Lung (tissue), 12 donors: ENCODE data around the gene MARK3. TPM values are rescaled to one million over a fixed set of nuclear protein-coding genes. Genes with fewer than 3 reads are reported as not detected.

ENCODE experiments used
- ATAC-seq: fragments of 200-7000 bp; cut with Tn5 transposase; one replicate; pipeline ENCODE4 v1.9.1; 2020; ENCODE audit warnings: moderate number of reproducible peaks; ENCODE audit not compliant: insufficient read depth, low FRiP score
- DNase-seq, 3 donors: peaks; one replicate each; pipeline ENCODE4 v3.0.0-alpha.2; 2013 to 2017
- H3K27ac ChIP-seq, 2 donors: one replicate each; pipeline ENCODE4 v1.5.1; 2013; ENCODE audit warnings: mild to moderate bottlenecking in 2 of 2, moderate library complexity in 2 of 2, control low read depth in 1 of 2, inconsistent platforms in 1 of 2, low read depth in 1 of 2, low read length in 1 of 2
- H3K27me3 ChIP-seq, 3 donors: one replicate each; pipeline ENCODE4 v1.5.1; 2013; ENCODE audit warnings: low read length in 2 of 3; ENCODE audit not compliant: control insufficient read depth in 3 of 3, insufficient read depth in 3 of 3
- H3K36me3 ChIP-seq, 4 donors: one replicate each; pipeline ENCODE4 v1.5.1; 2013; ENCODE audit warnings: low read length in 4 of 4, mild to moderate bottlenecking in 1 of 4, moderate library complexity in 1 of 4; ENCODE audit not compliant: control insufficient read depth in 4 of 4, insufficient read depth in 4 of 4
- H3K4me1 ChIP-seq, 5 donors: one replicate each; pipeline ENCODE4 v1.5.1; 2013; ENCODE audit warnings: low read length in 5 of 5, mild to moderate bottlenecking in 2 of 5, moderate library complexity in 1 of 5; ENCODE audit not compliant: control insufficient read depth in 5 of 5, insufficient read depth in 5 of 5
- H3K4me3 ChIP-seq: one replicate; pipeline ENCODE4 v1.5.1; 2013; ENCODE audit warnings: mild to moderate bottlenecking, control low read depth, moderate library complexity
- H3K9ac ChIP-seq, 2 donors: one replicate each; pipeline ENCODE4 v1.5.1; 2013; ENCODE audit warnings: low read length in 2 of 2, control low read depth in 1 of 2; ENCODE audit not compliant: insufficient read depth in 1 of 2
- H3K9me3 ChIP-seq, 4 donors: one replicate each; pipeline ENCODE4 v1.5.1; 2013; ENCODE audit warnings: low read length in 3 of 4, mild to moderate bottlenecking in 1 of 4, moderate library complexity in 1 of 4; ENCODE audit not compliant: control insufficient read depth in 4 of 4, insufficient read depth in 3 of 4
- WGBS, 2 donors: extraction: QIAGEN DNeasy Blood & Tissue Kit; methylation state at CpG; one replicate each; pipeline ENCODE4 v1.1.7; 2013; 5-methylcytosine and 5-hydroxymethylcytosine counted together
- polyA plus RNA-seq, 2 donors: library from polyadenylated mRNA; stranded (reverse); fragments of 200-250 nt; gene quantifications; one replicate each; pipeline ENCODE4 v1.2.1, GENCODE V29; 2013
- total RNA-seq, 2 donors: library from RNA; depleted of rRNA in 1 of 2; stranded (reverse); fragments of >200 nt in 1 of 2; gene quantifications; one replicate each; pipeline ENCODE4 v1.2.1, GENCODE V29; 2014 to 2021
- TF ChIP-seq, protein P1 (sequence below): IDR thresholded peaks from 2 replicates; pipeline ENCODE4 v1.5.1; 2012; ENCODE audit warnings: mild to moderate bottlenecking; ENCODE audit errors: control extremely low read depth, extremely low read depth
- donor health status: control.
- donor health status: control.
- donor health status: Bipolar disorder and iron deficiency.
- donor health status: healthy.
- donor health status: DM: yes; HTN: yes; CAD: no.

The MARK3 gene
- total and polyA plus RNA-seq, 4 donors = 56.2 to 177 (median 101) TPM

DNA sequence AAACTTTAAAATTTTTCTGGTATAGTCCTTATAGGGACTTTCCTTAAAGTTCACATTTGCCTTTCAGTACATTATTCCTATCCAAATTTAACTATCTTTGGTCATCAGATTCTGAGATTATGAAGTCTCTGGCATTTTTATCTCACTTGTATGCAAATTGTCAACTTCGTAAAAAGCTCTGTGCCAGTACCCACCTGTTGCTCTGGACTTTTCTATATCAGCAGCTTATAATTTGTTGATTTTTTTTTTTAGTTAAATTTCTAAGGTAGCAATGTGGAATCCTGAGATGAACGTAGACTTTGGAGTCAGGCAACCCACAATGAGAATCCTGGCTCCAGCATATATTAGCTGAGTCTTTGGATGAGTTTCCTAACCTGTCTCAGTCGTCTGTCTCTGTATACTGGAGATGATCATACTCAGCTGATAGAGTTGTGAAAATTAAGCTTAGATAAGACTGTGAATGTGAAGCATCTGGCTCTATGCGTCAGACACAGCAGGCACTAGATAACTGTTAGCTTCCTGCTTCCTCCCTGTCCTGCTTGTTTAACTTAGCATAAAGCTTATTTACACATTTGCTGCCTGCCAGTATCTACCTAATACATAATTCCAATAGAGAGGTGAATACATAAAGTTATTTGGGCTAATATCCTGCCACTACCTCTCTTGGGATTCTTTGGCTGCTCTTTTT lies 59.8 kb downstream of the MARK3 start:
- H3K9ac ChIP-seq = no peak overlapping the region
- TF ChIP-seq, protein P1, sequence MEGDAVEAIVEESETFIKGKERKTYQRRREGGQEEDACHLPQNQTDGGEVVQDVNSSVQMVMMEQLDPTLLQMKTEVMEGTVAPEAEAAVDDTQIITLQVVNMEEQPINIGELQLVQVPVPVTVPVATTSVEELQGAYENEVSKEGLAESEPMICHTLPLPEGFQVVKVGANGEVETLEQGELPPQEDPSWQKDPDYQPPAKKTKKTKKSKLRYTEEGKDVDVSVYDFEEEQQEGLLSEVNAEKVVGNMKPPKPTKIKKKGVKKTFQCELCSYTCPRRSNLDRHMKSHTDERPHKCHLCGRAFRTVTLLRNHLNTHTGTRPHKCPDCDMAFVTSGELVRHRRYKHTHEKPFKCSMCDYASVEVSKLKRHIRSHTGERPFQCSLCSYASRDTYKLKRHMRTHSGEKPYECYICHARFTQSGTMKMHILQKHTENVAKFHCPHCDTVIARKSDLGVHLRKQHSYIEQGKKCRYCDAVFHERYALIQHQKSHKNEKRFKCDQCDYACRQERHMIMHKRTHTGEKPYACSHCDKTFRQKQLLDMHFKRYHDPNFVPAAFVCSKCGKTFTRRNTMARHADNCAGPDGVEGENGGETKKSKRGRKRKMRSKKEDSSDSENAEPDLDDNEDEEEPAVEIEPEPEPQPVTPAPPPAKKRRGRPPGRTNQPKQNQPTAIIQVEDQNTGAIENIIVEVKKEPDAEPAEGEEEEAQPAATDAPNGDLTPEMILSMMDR = no peak
- WGBS, 2 donors = 67 to 79% methylated on average over 4 of the region's 4 CpGs
- peaks cover 0 to 5% (median 1%) of the 10 kb centered on the region in 4 donors for H3K36me3 ChIP-seq
- no peak for DNase-seq
- no peaks in the 10 kb centered on the region for H3K9me3 ChIP-seq
- ATAC-seq = no peak
- peaks cover 0 to 25% (median 3%) of the 10 kb centered on the region in 5 donors for H3K4me1 ChIP-seq
- peak overlapping the region in 1 of 2 donors; percentile 81 for H3K27ac ChIP-seq
- H3K4me3 ChIP-seq = no peak overlapping the region
- no peaks in the 10 kb centered on the region for H3K27me3 ChIP-seq

- H3K9ac ChIP-seq = no peak overlapping the region
- DNase-seq (no peak), ATAC-seq (no peak)
- peaks cover 0 to 25% (median 3%) of the 10 kb centered on the region in 5 donors for H3K4me1 ChIP-seq
- H3K27me3 ChIP-seq = no peaks in the 10 kb centered on the region
- TF ChIP-seq, protein P1 = no peak
- peak overlapping the region in 1 of 2 donors; percentile 81 for H3K27ac ChIP-seq
- H3K9me3 ChIP-seq = no peaks in the 10 kb centered on the region
- 84 to 88% methylated on average over 3 of the region's 3 CpGs for WGBS, 2 donors
- H3K36me3 ChIP-seq = peaks cover 0 to 4% (median 1%) of the 10 kb centered on the region in 4 donors
- H3K4me3 ChIP-seq = no peak overlapping the region
These were observed 60.6 kb downstream of the MARK3 start for GRCh38 chr14:103445806-103446205.

- peaks cover 0 to 25% (median 3%) of the 10 kb centered on the region in 5 donors for H3K4me1 ChIP-seq
- no peaks in the 10 kb centered on the region for H3K9me3 ChIP-seq
- DNase-seq (no peak), ATAC-seq (no peak)
- no peak overlapping the region for H3K27ac ChIP-seq
- TF ChIP-seq, protein P1 = no peak
- no peak overlapping the region for H3K4me3 ChIP-seq
- WGBS, 2 donors = 73 to 90% methylated on average over 2 of the region's 2 CpGs
- no peak overlapping the region for H3K9ac ChIP-seq
- H3K27me3 ChIP-seq = no peaks in the 10 kb centered on the region
- peaks cover 2 to 4% (median 3%) of the 10 kb centered on the region in 4 donors for H3K36me3 ChIP-seq
These were observed 62.9 kb downstream of the MARK3 start for GRCh38 chr14:103448097-103448496.
